DND-41 (cell line): ENCODE results near the gene FBXO41.

Experiments
- CTCF ChIP-seq: IDR thresholded peaks from 2 replicates; pipeline ENCODE4 v1.5.1; 2012; ENCODE audit warnings: borderline replicate concordance, low read length, moderate library complexity, mild to moderate bottlenecking; ENCODE audit not compliant: poor library complexity, severe bottlenecking; ENCODE audit errors: extremely low read depth
- EZH2 ChIP-seq: IDR thresholded peaks from 3 replicates; pipeline ENCODE4 v1.6.1; 2012; ENCODE audit warnings: borderline replicate concordance, low read depth, mild to moderate bottlenecking, moderate library complexity, low read length, inconsistent platforms; ENCODE audit not compliant: severe bottlenecking

- no peak for TF ChIP-seq CTCF
- no peak for TF ChIP-seq EZH2
Measured at GRCh38 chr2:73243884-73244570, 40.3 kb downstream of the FBXO41 start.
